Measurements from ENCODE around the gene LUM.

Gene LUM

GRCh38 chr12:91140026-91140931, 29.0 kb upstream of the LUM start:
- TF ChIP-seq CTCF (IDR thresholded peaks at IDR 0.05) = no peak

- no peak for TF ChIP-seq CTCF (IDR thresholded peaks at IDR 0.05)
Measured at GRCh38 chr12:91139286-91139685, 28.0 kb upstream of the LUM start.

GRCh38 chr12:91138337-91138920, 27.1 kb upstream of the LUM start:
- no peak for TF ChIP-seq CTCF (IDR thresholded peaks at IDR 0.05)

GRCh38 chr12:91133871-91134270, 22.6 kb upstream of the LUM start:
- TF ChIP-seq CTCF (IDR thresholded peaks at IDR 0.05) = no peak

GRCh38 chr12:91129662-91130362, 18.5 kb upstream of the LUM start:
- no peak for TF ChIP-seq CTCF (IDR thresholded peaks at IDR 0.05)

- TF ChIP-seq CTCF (IDR thresholded peaks at IDR 0.05) = no peak
Measured at GRCh38 chr12:91127751-91128150, 16.5 kb upstream of the LUM start.

- no peak for TF ChIP-seq CTCF (IDR thresholded peaks at IDR 0.05)
Measured at GRCh38 chr12:91127306-91127705, 16.0 kb upstream of the LUM start.

All from LNCAP (cell line).